A673 (cell line): ENCODE results near the gene SIX6. TPM values are rescaled to one million over a fixed set of nuclear protein-coding genes. Genes with fewer than 3 reads are reported as not detected.
"Not testable (repeated sequence)": the region's sequence is repeated elsewhere in the genome, so short reads cannot be mapped to it uniquely, and the experiment has no call there.

Experiments used
- Bru-seq: library from RNA; stranded (reverse); fragments of 400-500 nt; gene quantifications from one replicate; lab custom pipeline; 2021; lab: Mats Ljungman, UMichigan
- BruChase-seq, 2 experiments: library from RNA; stranded (reverse); fragments of 400-500 nt; gene quantifications; one replicate each; lab custom pipeline; 2021; lab: Mats Ljungman, UMichigan
- BruUV-seq: library from RNA; stranded (reverse); fragments of 400-500 nt; replicated peaks from 2 replicates; lab custom pipeline; 2021; lab: Mats Ljungman, UMichigan
- CTCF ChIA-PET: fragments of 300-600 bp; sonication (Branson Sonifier 250); formaldehyde crosslinking; loops from one replicate; lab custom pipeline; 2022; ENCODE audit warnings: antibody characterized with exemption; lab: Charles Lee
- POLR2A ChIA-PET: fragments of 300-600 bp; sonication (Branson Sonifier 250); formaldehyde crosslinking; loops from one replicate; lab custom pipeline; 2022; ENCODE audit warnings: antibody characterized with exemption; ENCODE audit not compliant: low non-redundant PET; lab: Charles Lee
- DNase-seq: peaks from one replicate; pipeline ENCODE4 v3.0.0-alpha.2; 2015; ENCODE audit warnings: low spot score
- H3K27ac ChIP-seq: fragments of 200-600 bp; sonication (generic); 2 replicates; pipeline ENCODE4 v1.5.1; 2016; ENCODE audit warnings: mixed run types, low read depth, mild to moderate bottlenecking, mixed read lengths, antibody characterized with exemption, low read length; ENCODE audit not compliant: poor library complexity, severe bottlenecking
- H3K27me3 ChIP-seq: fragments of 200-600 bp; sonication (generic); replicated peaks from 2 replicates; pipeline ENCODE4 v1.6.1; 2017; ENCODE audit warnings: mixed run types, low read depth, mild to moderate bottlenecking, mixed read lengths, antibody characterized with exemption, low read length; ENCODE audit not compliant: insufficient read depth, poor library complexity
- H3K36me3 ChIP-seq: fragments of 200-600 bp; sonication (generic); 2 replicates; pipeline ENCODE4 v1.6.1; 2016; ENCODE audit warnings: mixed run types, mild to moderate bottlenecking, mixed read lengths, antibody characterized with exemption, low read length; ENCODE audit not compliant: insufficient read depth, poor library complexity, severe bottlenecking
- H3K4me1 ChIP-seq: fragments of 200-600 bp; sonication (generic); 2 replicates; pipeline ENCODE4 v1.6.1; 2017; ENCODE audit warnings: mixed run types, mild to moderate bottlenecking, mixed read lengths, antibody characterized with exemption, low read length; ENCODE audit not compliant: insufficient read depth, poor library complexity, severe bottlenecking
- H3K4me3 ChIP-seq: fragments of 200-600 bp; sonication (generic); 2 replicates; pipeline ENCODE4 v1.5.1; 2016; ENCODE audit warnings: low read depth, mixed run types, mild to moderate bottlenecking, mixed read lengths, low read length; ENCODE audit not compliant: poor library complexity, severe bottlenecking
- H3K9me3 ChIP-seq: fragments of 200-600 bp; sonication (generic); 2 replicates; pipeline ENCODE4 v1.6.1; 2016; ENCODE audit warnings: mixed run types, low read depth, mild to moderate bottlenecking, mixed read lengths, antibody characterized with exemption, low read length; ENCODE audit not compliant: poor library complexity, severe bottlenecking
- CTCF ChIP-seq: fragments of 300-800, 200-600 bp; sonication (generic); conservative IDR thresholded peaks from 2 replicates; pipeline ENCODE4 v1.5.1; 2017; ENCODE audit warnings: low read depth, mild to moderate bottlenecking, antibody characterized with exemption, low read length, moderate library complexity, mixed read lengths
- EZH2 ChIP-seq: fragments of 200-600 bp; sonication (generic); IDR thresholded peaks from 2 replicates; pipeline ENCODE4 v1.6.1; 2017; ENCODE audit warnings: borderline replicate concordance, low read depth, mild to moderate bottlenecking, mixed read lengths, antibody characterized with exemption, low read length; ENCODE audit not compliant: poor library complexity, severe bottlenecking
- intact Hi-C: fragments of 100-400 bp; cut with micrococcal nuclease; formaldehyde crosslinking; loops from one replicate; pipeline ENCODE4 v1.10.0; 2022; ENCODE audit not compliant: unreplicated experiment
- long read RNA-seq: library from polyadenylated mRNA; stranded (forward); transcript quantifications from one replicate; pipeline ENCODE4 v2.0.0, GENCODE V29; 2022
- total RNA-seq: library from RNA; stranded (reverse); gene quantifications from 2 replicates; pipeline ENCODE4 v1.2.3, GENCODE V29; 2021

Gene SIX6
- total RNA-seq (0.13 and 0.28 TPM in 2 replicates), Bru-seq, nascent RNA (percentile 14 among the genes with signal in this experiment), BruChase-seq, experiment 1, labeled RNA remaining after a 2-hour chase (percentile 27 among the genes with signal in this experiment), BruChase-seq, experiment 2, labeled RNA remaining after a 6-hour chase (percentile 13 among the genes with signal in this experiment)
- long read RNA-seq, partial matches to known transcripts: 0 of 3 reads
- long read RNA-seq, other reads (novel, unspliced or antisense): 0 of 3 reads

- Histone ChIP-seq H3K27me3 (peaks cover 96% of the 10 kb centered on the region), H3K4me1 (peaks cover 7% of the 10 kb centered on the region), H3K4me3 (peak within 1 kb of the TSS; percentile 49), H3K36me3 (no peaks in the 10 kb centered on the region), H3K9me3 (no peaks in the 10 kb centered on the region), H3K27ac (no peak within 1 kb of the TSS)
- ChIA-PET POLR2A (no interaction called here), CTCF (no interaction called here)
- TF ChIP-seq CTCF: peak; percentile 23; the same call in 1 of the 2 replicates
- no peak for TF ChIP-seq EZH2
- intact Hi-C loops: no loop called here
- BruUV-seq: no TSS peak
- DNase-seq: peak; percentile 79
Measured at GRCh38 chr14:60508707-60509437, at the start of gene SIX6. SIX6 (plus strand) TSS chr14:60509146; CDS start chr14:60509399, 253 bp downstream.

GRCh38 chr14:60480248-60480647, 28.7 kb upstream of the SIX6 start:
- H3K36me3 ChIP-seq, H3K4me1 ChIP-seq, BruUV-seq, DNase-seq, H3K4me3 ChIP-seq, intact Hi-C loops, H3K27ac ChIP-seq, CTCF ChIA-PET, POLR2A ChIA-PET: not testable (repeated sequence)
- Histone ChIP-seq H3K27me3 (peaks cover 13% of the 10 kb centered on the region), H3K9me3 (peaks cover 11% of the 10 kb centered on the region)

GRCh38 chr14:60482743-60483142, 26.2 kb upstream of the SIX6 start:
- POLR2A ChIA-PET: no interaction called here
- H3K27me3 ChIP-seq: peaks cover 24% of the 10 kb centered on the region
- BruUV-seq: no TSS peak

More at GRCh38 chr14:60482743-60483142, 26.2 kb upstream of the SIX6 start:
- CTCF ChIA-PET: no interaction called here
- H3K27ac ChIP-seq: no peak overlapping the region
- no peaks in the 10 kb centered on the region for H3K36me3 ChIP-seq
- H3K4me3 ChIP-seq: no peak overlapping the region
- intact Hi-C loops: no loop called here
- DNase-seq: no peak
- TF ChIP-seq CTCF (no peak), EZH2 (no peak)
- H3K4me1 ChIP-seq: no peaks in the 10 kb centered on the region
- peaks cover 5% of the 10 kb centered on the region for H3K9me3 ChIP-seq
